Measurements from ENCODE around the gene STARD13.

The STARD13 gene

DNA sequence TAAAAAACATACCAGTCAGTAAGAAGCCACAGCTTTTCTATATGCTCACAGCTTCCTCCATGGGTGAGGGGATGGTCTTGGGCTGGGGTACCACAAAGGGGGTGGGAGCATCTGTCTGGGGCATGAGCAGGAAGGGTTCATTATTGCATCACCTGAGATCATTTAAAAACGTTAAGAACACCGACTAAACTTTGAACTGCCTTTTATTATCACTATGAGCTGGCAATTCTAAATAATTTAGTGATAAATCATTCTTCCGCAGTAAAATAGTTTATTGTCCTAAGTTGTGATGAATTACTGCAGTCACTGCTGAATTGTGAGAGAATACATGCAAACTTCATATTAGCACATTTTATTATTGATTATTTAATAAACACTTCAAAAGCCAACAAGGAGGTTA, 197.8 kb downstream of the STARD13 start:
- TF ChIP-seq TAF1 (IDR thresholded peaks at IDR 0.05; ENCODE audit: low read depth) = no peak
- TF ChIP-seq TEAD4 (IDR thresholded peaks at IDR 0.05) = no peak
- no peak for TF ChIP-seq EGR1 (IDR thresholded peaks at IDR 0.05)
- TF ChIP-seq, protein P1, sequence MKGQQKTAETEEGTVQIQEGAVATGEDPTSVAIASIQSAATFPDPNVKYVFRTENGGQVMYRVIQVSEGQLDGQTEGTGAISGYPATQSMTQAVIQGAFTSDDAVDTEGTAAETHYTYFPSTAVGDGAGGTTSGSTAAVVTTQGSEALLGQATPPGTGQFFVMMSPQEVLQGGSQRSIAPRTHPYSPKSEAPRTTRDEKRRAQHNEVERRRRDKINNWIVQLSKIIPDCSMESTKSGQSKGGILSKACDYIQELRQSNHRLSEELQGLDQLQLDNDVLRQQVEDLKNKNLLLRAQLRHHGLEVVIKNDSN (IDR thresholded peaks at IDR 0.05) = no peak
- no peak for TF ChIP-seq EP300 (IDR thresholded peaks at IDR 0.05; ENCODE audit: borderline replicate concordance)
- no peak for TF ChIP-seq CREB1 (IDR thresholded peaks at IDR 0.05; ENCODE audit: low read depth)
- TF ChIP-seq RAD21 (IDR thresholded peaks at IDR 0.05; ENCODE audit: low read depth) = no peak
- TF ChIP-seq ZBTB7A (IDR thresholded peaks at IDR 0.05; ENCODE audit: low read depth) = no peak
- TF ChIP-seq FOXM1 (IDR thresholded peaks at IDR 0.05; ENCODE audit: borderline replicate concordance, low read depth) = no peak
- TF ChIP-seq TCF12 (IDR thresholded peaks at IDR 0.05; ENCODE audit: low read depth) = no peak
- no peak for TF ChIP-seq YY1 (IDR thresholded peaks at IDR 0.05; ENCODE audit: low read depth)
- TF ChIP-seq NFIC (IDR thresholded peaks at IDR 0.05) = no peak
- no peak for TF ChIP-seq CEBPB (IDR thresholded peaks at IDR 0.05)
- TF ChIP-seq, protein P2, sequence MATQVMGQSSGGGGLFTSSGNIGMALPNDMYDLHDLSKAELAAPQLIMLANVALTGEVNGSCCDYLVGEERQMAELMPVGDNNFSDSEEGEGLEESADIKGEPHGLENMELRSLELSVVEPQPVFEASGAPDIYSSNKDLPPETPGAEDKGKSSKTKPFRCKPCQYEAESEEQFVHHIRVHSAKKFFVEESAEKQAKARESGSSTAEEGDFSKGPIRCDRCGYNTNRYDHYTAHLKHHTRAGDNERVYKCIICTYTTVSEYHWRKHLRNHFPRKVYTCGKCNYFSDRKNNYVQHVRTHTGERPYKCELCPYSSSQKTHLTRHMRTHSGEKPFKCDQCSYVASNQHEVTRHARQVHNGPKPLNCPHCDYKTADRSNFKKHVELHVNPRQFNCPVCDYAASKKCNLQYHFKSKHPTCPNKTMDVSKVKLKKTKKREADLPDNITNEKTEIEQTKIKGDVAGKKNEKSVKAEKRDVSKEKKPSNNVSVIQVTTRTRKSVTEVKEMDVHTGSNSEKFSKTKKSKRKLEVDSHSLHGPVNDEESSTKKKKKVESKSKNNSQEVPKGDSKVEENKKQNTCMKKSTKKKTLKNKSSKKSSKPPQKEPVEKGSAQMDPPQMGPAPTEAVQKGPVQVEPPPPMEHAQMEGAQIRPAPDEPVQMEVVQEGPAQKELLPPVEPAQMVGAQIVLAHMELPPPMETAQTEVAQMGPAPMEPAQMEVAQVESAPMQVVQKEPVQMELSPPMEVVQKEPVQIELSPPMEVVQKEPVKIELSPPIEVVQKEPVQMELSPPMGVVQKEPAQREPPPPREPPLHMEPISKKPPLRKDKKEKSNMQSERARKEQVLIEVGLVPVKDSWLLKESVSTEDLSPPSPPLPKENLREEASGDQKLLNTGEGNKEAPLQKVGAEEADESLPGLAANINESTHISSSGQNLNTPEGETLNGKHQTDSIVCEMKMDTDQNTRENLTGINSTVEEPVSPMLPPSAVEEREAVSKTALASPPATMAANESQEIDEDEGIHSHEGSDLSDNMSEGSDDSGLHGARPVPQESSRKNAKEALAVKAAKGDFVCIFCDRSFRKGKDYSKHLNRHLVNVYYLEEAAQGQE (IDR thresholded peaks at IDR 0.05; ENCODE audit: low read depth) = no peak
- TF ChIP-seq, protein P3, sequence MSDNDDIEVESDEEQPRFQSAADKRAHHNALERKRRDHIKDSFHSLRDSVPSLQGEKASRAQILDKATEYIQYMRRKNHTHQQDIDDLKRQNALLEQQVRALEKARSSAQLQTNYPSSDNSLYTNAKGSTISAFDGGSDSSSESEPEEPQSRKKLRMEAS (IDR thresholded peaks at IDR 0.05) = no peak

DNA sequence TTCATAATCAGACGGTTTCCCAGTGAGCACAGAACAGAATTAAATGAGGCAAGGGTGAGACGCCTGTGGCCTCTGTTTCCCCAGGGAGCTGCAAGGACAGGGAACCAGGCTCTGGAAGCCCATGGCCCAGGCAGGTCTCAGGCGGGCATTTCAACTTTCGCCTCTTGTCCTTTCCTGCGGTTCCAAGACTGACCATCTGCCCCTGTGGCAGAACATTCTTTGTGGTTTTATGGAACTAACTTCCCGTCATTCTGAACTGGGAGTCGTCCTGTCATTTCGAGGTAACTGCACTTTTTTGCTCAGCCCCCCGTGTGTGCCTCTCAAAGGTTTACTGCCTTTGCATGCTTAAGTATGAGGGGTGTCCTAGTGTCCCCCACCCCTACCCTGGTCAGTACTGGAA, 198.5 kb downstream of the STARD13 start:
- no peak for TF ChIP-seq EP300 (IDR thresholded peaks at IDR 0.05; ENCODE audit: borderline replicate concordance)
- TF ChIP-seq CREB1 (IDR thresholded peaks at IDR 0.05; ENCODE audit: low read depth) = no peak
- TF ChIP-seq EGR1 (IDR thresholded peaks at IDR 0.05) = no peak
- TF ChIP-seq CEBPB (IDR thresholded peaks at IDR 0.05) = no peak
- no peak for TF ChIP-seq TEAD4 (IDR thresholded peaks at IDR 0.05)
- TF ChIP-seq NFIC (IDR thresholded peaks at IDR 0.05) = no peak
- no peak for TF ChIP-seq TAF1 (IDR thresholded peaks at IDR 0.05; ENCODE audit: low read depth)
- TF ChIP-seq, protein P2 (IDR thresholded peaks at IDR 0.05; ENCODE audit: low read depth) = no peak
- TF ChIP-seq, protein P1 (IDR thresholded peaks at IDR 0.05) = no peak
- TF ChIP-seq RAD21 (IDR thresholded peaks at IDR 0.05; ENCODE audit: low read depth) = no peak
- TF ChIP-seq, protein P3 (IDR thresholded peaks at IDR 0.05) = no peak
- no peak for TF ChIP-seq YY1 (IDR thresholded peaks at IDR 0.05; ENCODE audit: low read depth)

DNA sequence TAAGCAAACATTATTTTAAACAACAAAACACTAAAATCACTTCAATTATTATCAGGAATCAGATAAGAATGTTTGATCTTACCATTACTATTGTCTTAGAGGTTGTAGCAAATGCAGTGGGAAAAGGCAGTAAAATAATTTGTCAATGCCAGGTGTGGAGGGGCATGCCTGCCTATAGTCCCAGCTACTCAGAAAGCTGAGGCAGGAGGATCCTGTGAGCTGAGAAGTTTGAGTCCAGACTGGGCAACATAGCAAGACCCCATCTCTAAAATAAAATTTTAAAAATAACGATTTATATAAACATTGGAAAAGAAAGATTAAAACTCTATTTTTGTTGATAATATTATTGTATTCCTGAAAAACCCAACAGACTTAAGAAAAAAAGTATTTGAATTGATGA, 202.5 kb downstream of the STARD13 start:
- no peak for TF ChIP-seq TAF1 (IDR thresholded peaks at IDR 0.05; ENCODE audit: low read depth)
- no peak for TF ChIP-seq FOXM1 (IDR thresholded peaks at IDR 0.05; ENCODE audit: borderline replicate concordance, low read depth)
- no peak for TF ChIP-seq TCF12 (IDR thresholded peaks at IDR 0.05; ENCODE audit: low read depth)
- TF ChIP-seq, protein P3 (IDR thresholded peaks at IDR 0.05) = no peak
- TF ChIP-seq, protein P2 (IDR thresholded peaks at IDR 0.05; ENCODE audit: low read depth) = no peak
- TF ChIP-seq, protein P1 (IDR thresholded peaks at IDR 0.05) = no peak
- no peak for TF ChIP-seq NFIC (IDR thresholded peaks at IDR 0.05)
- TF ChIP-seq CREB1 (IDR thresholded peaks at IDR 0.05; ENCODE audit: low read depth) = no peak
- no peak for TF ChIP-seq RAD21 (IDR thresholded peaks at IDR 0.05; ENCODE audit: low read depth)
- no peak for TF ChIP-seq EP300 (IDR thresholded peaks at IDR 0.05; ENCODE audit: borderline replicate concordance)

DNA sequence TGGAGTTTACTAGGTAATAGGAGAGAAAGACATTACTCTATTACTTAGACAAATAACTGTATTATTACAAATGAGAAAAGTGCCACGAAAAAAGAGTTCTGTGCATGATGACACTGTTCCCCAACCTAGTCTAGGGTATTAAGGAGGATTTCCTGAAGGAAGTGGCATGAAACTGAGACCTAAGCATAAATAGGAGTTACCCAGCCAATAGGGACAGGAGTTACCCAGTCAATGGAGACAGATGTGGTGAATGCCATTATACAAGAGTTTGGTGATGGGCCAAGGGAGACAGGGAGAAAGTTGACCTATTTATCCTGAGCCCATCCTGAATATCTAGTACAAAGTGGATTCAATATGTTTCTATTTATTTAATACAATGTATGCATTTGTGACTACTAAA, 203.9 kb downstream of the STARD13 start:
- TF ChIP-seq CEBPB (IDR thresholded peaks at IDR 0.05) (no peak), EGR1 (IDR thresholded peaks at IDR 0.05) (no peak), TAF1 (IDR thresholded peaks at IDR 0.05; ENCODE audit: low read depth) (no peak), ZBTB7A (IDR thresholded peaks at IDR 0.05; ENCODE audit: low read depth) (no peak)

All from Ishikawa (cell line).